Esophagus squamous epithelium (tissue), 5 donors: ENCODE measurements around the gene LYRM7. TPM values are rescaled to one million over a fixed set of nuclear protein-coding genes. Genes with fewer than 3 reads are reported as not detected.

Experiments
- DNase-seq: peaks from one replicate; lab custom pipeline; 2025; lab: John Stamatoyannopoulos, UW
- H3K27ac ChIP-seq, 4 donors: fragments of 200-600 bp; sonication (generic); one replicate each; pipeline ENCODE4 v1.5.1; 2016 to 2019; ENCODE audit warnings: mild to moderate bottlenecking in 1 of 4
- H3K27me3 ChIP-seq, 4 donors: fragments of 200-600 bp; sonication (generic); 1 replicate in 3 of 4; 2 replicates in 1 of 4; pipeline versions ENCODE4 v1.5.1 to v1.6.0; 2017 to 2021; ENCODE audit warnings: antibody characterized with exemption in 1 of 4
- H3K36me3 ChIP-seq, 3 donors: fragments of 200-600 bp; sonication (generic); one replicate each; pipeline ENCODE4 v1.5.1; 2016 to 2019
- H3K4me1 ChIP-seq, 3 donors: fragments of 200-600 bp; sonication (generic); one replicate each; pipeline ENCODE4 v1.5.1; 2017 to 2019
- H3K4me3 ChIP-seq, 4 donors: fragments of 200-600 bp; sonication (generic); 1 replicate in 3 of 4; 2 replicates in 1 of 4; pipeline ENCODE4 v1.5.1; 2016 to 2019; ENCODE audit warnings: mild to moderate bottlenecking in 2 of 4, moderate library complexity in 1 of 4
- H3K9me3 ChIP-seq, 3 donors: fragments of 200-600 bp; sonication (generic); one replicate each; pipeline ENCODE4 v1.5.1; 2016 to 2019
- CTCF ChIP-seq, 6 experiments: fragments of 450-650 bp in 4 of 6; fragments of 200-600 bp in 2 of 6; sonication (generic) in 2 of 6; IDR thresholded peaks; one replicate each; pipeline ENCODE4 v1.5.1; 2016 to 2019; ENCODE audit warnings: antibody characterized with exemption in 6 of 6, mild to moderate bottlenecking in 4 of 6, moderate library complexity in 4 of 6
- POLR2A ChIP-seq, 4 donors: fragments of 450-650 bp; IDR thresholded peaks; one replicate each; pipeline ENCODE4 v1.6.1; 2017; ENCODE audit warnings: antibody characterized with exemption in 4 of 4, mild to moderate bottlenecking in 4 of 4, moderate library complexity in 3 of 4
- WGBS, 2 donors: methylation state at CpG; one replicate each; pipeline ENCODE4 v1.1.5; 2018; 5-methylcytosine and 5-hydroxymethylcytosine counted together
- intact Hi-C: fragments of 100-400 bp; cut with DNase I; formaldehyde crosslinking; loops from one replicate; pipeline ENCODE4 v1.15.0; 2022
- total RNA-seq, 4 donors: library from RNA; depleted of rRNA; stranded (reverse); fragments of >200 nt; gene quantifications; one replicate each; pipeline ENCODE4 v1.1.0, GENCODE V29; 2016
- donor health status: DM: yes; HTN: yes; CAD: no.

LYRM7 gene
- total RNA-seq, 4 donors from 2014 or later, result 4.1 to 9.3 (median 6.4) TPM

GRCh38 chr5:131225282-131225974 is 54.7 kb downstream of the LYRM7 start:
- H3K36me3 ChIP-seq, result no peaks in the 10 kb centered on the region
- 74 to 91% methylated on average over 4 of the region's 4 CpGs for WGBS, 2 donors

GRCh38 chr5:131226899-131227298 is 56.2 kb downstream of the LYRM7 start:
- Histone ChIP-seq H3K27me3 (no peaks in the 10 kb centered on the region), H3K4me1 (peaks cover 0 to 13% (median 0%) of the 10 kb centered on the region in 3 donors), H3K4me3 (no peak overlapping the region), H3K27ac (no peak overlapping the region), H3K9me3 (no peaks in the 10 kb centered on the region), H3K36me3 (no peaks in the 10 kb centered on the region)
- intact Hi-C loops, result no loop called here
- no peak for TF ChIP-seq CTCF (IDR thresholded peaks at IDR 0.05)
- TF ChIP-seq POLR2A (IDR thresholded peaks at IDR 0.05), result no peak
- 86 to 100% methylated on average over 2 of the region's 2 CpGs for WGBS, 2 donors
- DNase-seq, result no peak

More at GRCh38 chr5:131225282-131225974, 54.7 kb downstream of the LYRM7 start:
- no peak overlapping the region for H3K4me3 ChIP-seq
- no peaks in the 10 kb centered on the region for H3K9me3 ChIP-seq
- no peaks in the 10 kb centered on the region for H3K27me3 ChIP-seq
- intact Hi-C loops, result no loop called here
- H3K27ac ChIP-seq, result no peak overlapping the region
- no peak for TF ChIP-seq POLR2A (IDR thresholded peaks at IDR 0.05)
- no peak for TF ChIP-seq CTCF (IDR thresholded peaks at IDR 0.05)
- H3K4me1 ChIP-seq, result peaks cover 0 to 7% (median 0%) of the 10 kb centered on the region in 3 donors
- DNase-seq, result no peak

GRCh38 chr5:131228646-131229045 is 57.9 kb downstream of the LYRM7 start:
- Histone ChIP-seq H3K27me3 (no peaks in the 10 kb centered on the region), H3K9me3 (no peaks in the 10 kb centered on the region), H3K4me1 (peaks cover 0 to 8% (median 0%) of the 10 kb centered on the region in 3 donors), H3K27ac (no peak overlapping the region), H3K4me3 (no peak overlapping the region), H3K36me3 (no peaks in the 10 kb centered on the region)
- WGBS, 2 donors, result 100% methylated on average over 1 of the region's 1 CpG; no CpG with 5 or more reads in 1 of the 2 donors
- DNase-seq, result no peak
- TF ChIP-seq POLR2A (IDR thresholded peaks at IDR 0.05), result no peak
- intact Hi-C loops, result no loop called here

GRCh38 chr5:131229623-131230022 is 58.9 kb downstream of the LYRM7 start:
- intact Hi-C loops, result no loop called here
- Histone ChIP-seq H3K36me3 (no peaks in the 10 kb centered on the region), H3K27me3 (no peaks in the 10 kb centered on the region), H3K9me3 (no peaks in the 10 kb centered on the region), H3K4me3 (no peak overlapping the region), H3K27ac (no peak overlapping the region), H3K4me1 (peaks cover 0 to 8% (median 0%) of the 10 kb centered on the region in 3 donors)
- 70 to 75% methylated on average over 4 of the region's 4 CpGs for WGBS, 2 donors
- no peak for DNase-seq
- no peak for TF ChIP-seq CTCF (IDR thresholded peaks at IDR 0.05)
- no peak for TF ChIP-seq POLR2A (IDR thresholded peaks at IDR 0.05)

GRCh38 chr5:131230406-131230805 is 59.7 kb downstream of the LYRM7 start:
- no peaks in the 10 kb centered on the region for H3K27me3 ChIP-seq
- no peaks in the 10 kb centered on the region for H3K9me3 ChIP-seq
- intact Hi-C loops, result no loop called here
- TF ChIP-seq POLR2A (IDR thresholded peaks at IDR 0.05) (no peak), CTCF (IDR thresholded peaks at IDR 0.05) (no peak)
- H3K4me3 ChIP-seq, result no peak overlapping the region
- no peak for DNase-seq
- WGBS, 2 donors, result 74 to 75% methylated on average over 5 of the region's 5 CpGs
- no peak overlapping the region for H3K27ac ChIP-seq
- peaks cover 0 to 8% (median 0%) of the 10 kb centered on the region in 3 donors for H3K4me1 ChIP-seq
- H3K36me3 ChIP-seq, result no peaks in the 10 kb centered on the region
